ENCODE data around the gene NCAPD2.

NCAPD2 gene

GRCh38 chr12:6535960-6536847 lies 42.3 kb downstream of the NCAPD2 start:
- no peak for DNase-seq

GRCh38 chr12:6536894-6537579 lies 43.1 kb downstream of the NCAPD2 start:
- DNase-seq: no peak

GRCh38 chr12:6537580-6538419 lies 43.9 kb downstream of the NCAPD2 start:
- peak; percentile 18 for DNase-seq

GRCh38 chr12:6538420-6539313 lies 44.8 kb downstream of the NCAPD2 start:
- no peak for DNase-seq

- DNase-seq: no peak
Measured at GRCh38 chr12:6539314-6539682, 45.4 kb downstream of the NCAPD2 start.

GRCh38 chr12:6539707-6540134 lies 45.8 kb downstream of the NCAPD2 start:
- peak; percentile 7 for DNase-seq

- peak; percentile 61 for DNase-seq
Measured at GRCh38 chr12:6540181-6540877, 46.4 kb downstream of the NCAPD2 start.

- DNase-seq: no peak
Measured at GRCh38 chr12:6541371-6542165, 47.7 kb downstream of the NCAPD2 start.

- DNase-seq: no peak
Measured at GRCh38 chr12:6542209-6543009, 48.5 kb downstream of the NCAPD2 start.

- no peak for DNase-seq
Measured at GRCh38 chr12:6546016-6546415, 52.1 kb downstream of the NCAPD2 start.

GRCh38 chr12:6547566-6547965 lies 53.7 kb downstream of the NCAPD2 start:
- no peak for DNase-seq

GRCh38 chr12:6547987-6548386 lies 54.1 kb downstream of the NCAPD2 start:
- DNase-seq: no peak

GRCh38 chr12:6548556-6548955 lies 54.7 kb downstream of the NCAPD2 start:
- DNase-seq: no peak

- no peak for DNase-seq
Measured at GRCh38 chr12:6548966-6549683, 55.2 kb downstream of the NCAPD2 start.

GRCh38 chr12:6549684-6550151 lies 55.8 kb downstream of the NCAPD2 start:
- DNase-seq: no peak

GRCh38 chr12:6550294-6551062 lies 56.6 kb downstream of the NCAPD2 start:
- DNase-seq: no peak

- no peak for DNase-seq
Measured at GRCh38 chr12:6551063-6551461, 57.2 kb downstream of the NCAPD2 start.

- no peak for DNase-seq
Measured at GRCh38 chr12:6551496-6552139, 57.7 kb downstream of the NCAPD2 start.

Data from NCI-H510A (cell line).